Measurements from ENCODE around the gene BTF3L4.

DNA sequence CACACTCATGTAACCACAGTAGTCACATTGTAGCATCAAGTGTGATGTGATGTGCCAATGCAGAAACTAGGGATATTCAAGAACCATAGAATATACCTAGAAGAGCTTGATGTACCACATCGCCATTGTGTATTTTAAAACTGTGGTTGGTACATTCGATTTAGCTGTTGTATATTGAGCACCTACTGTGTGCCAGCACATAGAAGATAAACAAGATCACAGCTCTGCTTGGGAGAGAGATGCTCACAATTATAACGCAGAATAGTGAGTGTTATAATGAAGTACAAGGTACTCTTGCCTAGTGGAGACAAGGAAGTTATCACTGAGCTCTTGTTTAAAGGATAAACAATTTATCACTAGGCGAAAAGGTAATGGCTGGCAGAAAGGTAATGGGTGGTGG, 4.7 kb downstream of the BTF3L4 start:
- TF ChIP-seq, protein P1, sequence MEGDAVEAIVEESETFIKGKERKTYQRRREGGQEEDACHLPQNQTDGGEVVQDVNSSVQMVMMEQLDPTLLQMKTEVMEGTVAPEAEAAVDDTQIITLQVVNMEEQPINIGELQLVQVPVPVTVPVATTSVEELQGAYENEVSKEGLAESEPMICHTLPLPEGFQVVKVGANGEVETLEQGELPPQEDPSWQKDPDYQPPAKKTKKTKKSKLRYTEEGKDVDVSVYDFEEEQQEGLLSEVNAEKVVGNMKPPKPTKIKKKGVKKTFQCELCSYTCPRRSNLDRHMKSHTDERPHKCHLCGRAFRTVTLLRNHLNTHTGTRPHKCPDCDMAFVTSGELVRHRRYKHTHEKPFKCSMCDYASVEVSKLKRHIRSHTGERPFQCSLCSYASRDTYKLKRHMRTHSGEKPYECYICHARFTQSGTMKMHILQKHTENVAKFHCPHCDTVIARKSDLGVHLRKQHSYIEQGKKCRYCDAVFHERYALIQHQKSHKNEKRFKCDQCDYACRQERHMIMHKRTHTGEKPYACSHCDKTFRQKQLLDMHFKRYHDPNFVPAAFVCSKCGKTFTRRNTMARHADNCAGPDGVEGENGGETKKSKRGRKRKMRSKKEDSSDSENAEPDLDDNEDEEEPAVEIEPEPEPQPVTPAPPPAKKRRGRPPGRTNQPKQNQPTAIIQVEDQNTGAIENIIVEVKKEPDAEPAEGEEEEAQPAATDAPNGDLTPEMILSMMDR (IDR thresholded peaks at IDR 0.05), result no peak
- TF ChIP-seq POLR2A (IDR thresholded peaks at IDR 0.05), result no peak
